GM10266 (cell line): ENCODE data around the gene PRDM5.

ENCODE experiments used
- DNase-seq: peaks from one replicate; pipeline ENCODE4 v3.0.0; 2012; ENCODE audit errors: extremely low spot score
- TF ChIP-seq, protein P1 (sequence below): IDR thresholded peaks from 2 replicates; pipeline ENCODE4 v1.5.1; 2012; ENCODE audit warnings: mild to moderate bottlenecking, low read depth; ENCODE audit not compliant: control insufficient read depth, insufficient read depth; ENCODE audit errors: missing control alignments

PRDM5 gene

DNA sequence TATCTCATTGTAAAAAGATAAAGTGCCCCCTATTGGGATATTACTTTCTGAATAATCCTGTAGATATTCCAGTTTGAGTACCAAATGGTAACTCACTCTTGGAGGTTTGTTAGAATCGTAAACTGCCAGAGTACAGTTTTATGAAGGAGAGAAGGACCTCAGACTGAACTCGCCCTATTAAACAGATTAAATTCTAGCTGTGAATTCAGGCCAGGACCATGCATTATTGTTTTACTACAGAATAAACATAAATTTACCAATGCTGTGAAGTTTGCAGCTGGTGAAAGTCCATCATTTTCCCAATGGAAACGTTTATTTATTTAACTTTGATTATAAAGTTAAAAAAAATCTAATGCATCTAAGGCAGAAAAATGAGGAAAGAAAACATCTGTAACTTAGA lies 20.2 kb upstream of the PRDM5 start:
- no peak for DNase-seq
- TF ChIP-seq, protein P1, sequence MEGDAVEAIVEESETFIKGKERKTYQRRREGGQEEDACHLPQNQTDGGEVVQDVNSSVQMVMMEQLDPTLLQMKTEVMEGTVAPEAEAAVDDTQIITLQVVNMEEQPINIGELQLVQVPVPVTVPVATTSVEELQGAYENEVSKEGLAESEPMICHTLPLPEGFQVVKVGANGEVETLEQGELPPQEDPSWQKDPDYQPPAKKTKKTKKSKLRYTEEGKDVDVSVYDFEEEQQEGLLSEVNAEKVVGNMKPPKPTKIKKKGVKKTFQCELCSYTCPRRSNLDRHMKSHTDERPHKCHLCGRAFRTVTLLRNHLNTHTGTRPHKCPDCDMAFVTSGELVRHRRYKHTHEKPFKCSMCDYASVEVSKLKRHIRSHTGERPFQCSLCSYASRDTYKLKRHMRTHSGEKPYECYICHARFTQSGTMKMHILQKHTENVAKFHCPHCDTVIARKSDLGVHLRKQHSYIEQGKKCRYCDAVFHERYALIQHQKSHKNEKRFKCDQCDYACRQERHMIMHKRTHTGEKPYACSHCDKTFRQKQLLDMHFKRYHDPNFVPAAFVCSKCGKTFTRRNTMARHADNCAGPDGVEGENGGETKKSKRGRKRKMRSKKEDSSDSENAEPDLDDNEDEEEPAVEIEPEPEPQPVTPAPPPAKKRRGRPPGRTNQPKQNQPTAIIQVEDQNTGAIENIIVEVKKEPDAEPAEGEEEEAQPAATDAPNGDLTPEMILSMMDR: no peak

DNA sequence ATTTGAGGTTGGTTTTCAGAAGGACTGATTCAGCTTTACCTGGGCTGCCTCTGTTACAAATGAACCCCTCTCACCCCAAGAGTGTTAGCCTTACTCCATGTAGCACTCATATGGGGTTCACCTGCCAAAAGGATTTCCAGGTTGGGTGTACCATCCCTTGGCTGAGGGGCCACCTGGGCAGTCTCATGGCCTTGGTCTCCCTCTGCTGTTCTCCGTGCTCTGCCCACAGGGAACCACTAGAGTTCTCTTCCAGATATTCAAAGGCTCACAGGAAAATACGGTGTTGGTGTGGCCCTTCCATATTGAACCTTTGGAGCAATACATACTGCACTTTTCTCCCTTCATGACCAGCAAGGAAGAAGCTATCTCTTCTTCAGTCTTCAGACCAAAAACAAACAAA lies 18.0 kb upstream of the PRDM5 start:
- DNase-seq: no peak
- TF ChIP-seq, protein P1: no peak

DNA sequence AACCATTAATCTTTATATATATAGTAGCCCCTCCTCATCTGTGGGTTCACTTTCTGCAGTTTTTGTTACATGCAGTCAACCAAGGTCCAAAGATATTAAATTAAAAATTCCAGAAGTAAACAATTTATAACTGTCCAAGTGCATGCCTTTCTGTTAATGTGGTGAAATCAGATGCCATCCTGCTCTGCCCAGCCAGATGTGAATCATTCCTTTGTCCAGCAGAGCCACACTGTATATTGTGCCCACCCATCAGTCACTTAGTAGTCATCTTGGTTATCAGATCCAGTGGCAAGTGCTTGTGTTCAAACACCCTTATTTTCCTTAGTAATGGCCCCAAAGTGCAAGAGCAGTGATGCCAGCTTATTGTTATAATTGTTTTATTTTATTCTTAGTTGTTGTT lies 17.2 kb upstream of the PRDM5 start:
- TF ChIP-seq, protein P1: no peak
- no peak for DNase-seq

DNA sequence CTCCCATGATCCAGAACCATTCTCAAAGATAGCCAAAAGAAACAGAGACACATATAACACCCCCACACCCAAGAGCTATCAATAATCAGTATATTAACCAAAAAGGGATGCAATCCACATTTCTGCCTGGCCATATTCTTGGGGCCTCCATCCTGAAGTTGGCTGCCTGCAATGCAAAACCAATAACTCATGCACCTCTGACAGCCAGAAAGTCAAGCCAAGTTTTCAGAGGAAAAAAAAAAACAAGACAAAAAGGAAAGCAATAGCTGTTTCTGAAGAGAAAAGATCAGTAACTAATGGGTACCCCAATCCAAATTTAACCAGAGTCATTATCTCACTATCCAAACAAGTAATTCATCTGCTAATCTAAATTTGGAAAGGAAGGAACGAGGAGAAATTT lies 7.3 kb upstream of the PRDM5 start:
- no peak for DNase-seq
- TF ChIP-seq, protein P1: no peak

DNA sequence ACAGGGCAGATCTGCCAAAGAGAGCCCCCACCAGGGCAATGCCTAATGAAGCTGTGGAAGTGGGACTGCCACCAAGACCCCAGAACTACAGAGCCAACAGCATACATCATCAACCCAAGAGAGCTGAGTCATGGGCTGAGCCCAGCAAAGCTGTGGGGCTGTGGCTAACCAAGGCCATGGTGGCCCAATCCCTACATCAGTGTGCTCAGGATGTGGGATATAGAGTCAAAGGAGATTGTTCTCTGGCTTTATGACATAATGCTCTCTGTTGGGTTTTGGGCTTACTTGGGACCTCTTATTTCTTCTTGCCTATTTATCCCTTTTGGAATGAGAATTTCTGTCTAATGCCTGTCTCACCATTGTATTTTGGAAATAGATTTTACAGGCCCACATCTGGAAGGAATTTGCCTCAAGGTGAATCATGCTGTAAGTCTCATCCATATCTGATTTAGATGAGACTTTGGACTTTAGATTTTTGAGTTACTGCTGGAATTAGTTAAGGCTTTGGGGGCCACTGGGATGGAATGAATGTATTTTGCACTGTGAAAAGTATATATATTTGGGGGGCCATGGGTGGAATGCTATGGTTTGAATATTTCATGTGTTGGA lies 5.4 kb upstream of the PRDM5 start:
- no peak for DNase-seq
- TF ChIP-seq, protein P1: no peak

DNA sequence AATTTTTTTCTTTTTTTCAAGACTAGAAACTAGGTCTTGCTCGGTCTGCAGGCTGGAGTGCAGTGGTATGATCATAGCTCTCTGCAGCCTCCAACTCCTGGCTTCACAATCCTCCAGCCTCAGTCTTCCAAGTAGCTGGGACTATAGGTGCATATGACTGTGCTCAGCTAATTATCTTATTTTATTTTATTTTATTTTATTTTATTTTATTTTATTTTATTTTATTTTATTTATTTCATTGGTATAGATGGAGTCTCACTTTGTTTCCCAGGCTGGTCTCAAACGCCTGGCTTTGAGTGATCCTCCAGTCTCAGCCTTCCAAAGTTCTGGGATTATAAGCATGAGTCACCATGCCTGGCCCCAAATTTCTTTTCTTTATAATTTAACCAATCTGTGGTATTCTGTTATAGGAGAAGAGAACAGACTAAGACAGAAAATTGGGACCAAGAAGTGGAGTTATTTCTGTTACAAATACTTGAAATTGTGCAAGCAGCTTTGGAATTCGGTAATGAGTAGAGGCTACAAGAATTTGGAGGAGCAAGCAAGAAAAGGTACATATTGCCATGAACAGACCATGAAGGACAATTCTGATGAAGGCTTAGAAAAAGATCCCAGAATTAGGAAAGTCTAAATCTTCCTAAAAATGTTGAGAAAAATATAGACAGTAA lies 4.0 kb upstream of the PRDM5 start:
- DNase-seq: no peak
- TF ChIP-seq, protein P1: no peak

DNA sequence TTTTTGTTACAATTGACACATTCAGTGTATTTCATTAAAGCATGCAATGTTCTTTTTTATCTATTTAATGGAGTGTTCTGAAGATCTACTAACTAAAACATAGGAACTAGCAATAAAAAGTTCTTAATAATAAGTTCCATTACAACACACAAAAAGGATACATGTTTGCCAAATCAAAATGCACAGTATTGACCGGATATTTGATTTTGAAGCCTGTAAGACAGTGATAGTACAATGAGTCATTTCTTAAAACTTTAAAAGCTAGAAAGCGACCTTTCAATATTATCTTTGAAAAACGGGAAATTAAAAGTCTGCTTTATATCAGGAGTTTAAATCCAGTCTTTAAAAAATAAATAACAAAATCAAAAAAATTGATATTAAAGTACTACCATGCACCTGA lies 2.4 kb upstream of the PRDM5 start:
- TF ChIP-seq, protein P1: no peak
- no peak for DNase-seq
